ENCODE data around the gene SGIP1.

GRCh38 chr1:66760506-66760905 is 226.6 kb downstream of the SGIP1 start:
- TF ChIP-seq GATA2 (IDR thresholded peaks at IDR 0.05; ENCODE audit: low read depth, low read length) = no peak
- no peak for TF ChIP-seq GATA3 (IDR thresholded peaks at IDR 0.05; ENCODE audit: low read depth, low read length)

Data from SH-SY5Y (cell line).